ENCODE measurements around the gene PCDHGA12. TPM values are rescaled to one million over a fixed set of nuclear protein-coding genes. Genes with fewer than 3 reads are reported as not detected.
A peak's percentile ranks its signal among the peaks of the same experiment; 100 is the strongest.

The PCDHGA12 gene
- total and polyA plus RNA-seq, 8 donors: 0.12 to 7.4 (median 2.4) TPM; not detected in 1

DNA sequence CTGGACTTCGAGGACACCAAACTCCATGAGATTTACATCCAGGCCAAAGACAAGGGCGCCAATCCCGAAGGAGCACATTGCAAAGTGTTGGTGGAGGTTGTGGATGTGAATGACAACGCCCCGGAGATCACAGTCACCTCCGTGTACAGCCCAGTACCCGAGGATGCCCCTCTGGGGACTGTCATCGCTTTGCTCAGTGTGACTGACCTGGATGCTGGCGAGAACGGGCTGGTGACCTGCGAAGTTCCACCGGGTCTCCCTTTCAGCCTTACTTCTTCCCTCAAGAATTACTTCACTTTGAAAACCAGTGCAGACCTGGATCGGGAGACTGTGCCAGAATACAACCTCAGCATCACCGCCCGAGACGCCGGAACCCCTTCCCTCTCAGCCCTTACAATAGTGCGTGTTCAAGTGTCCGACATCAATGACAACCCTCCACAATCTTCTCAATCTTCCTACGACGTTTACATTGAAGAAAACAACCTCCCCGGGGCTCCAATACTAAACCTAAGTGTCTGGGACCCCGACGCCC is 46.8 kb downstream of the PCDHGA12 start:
- Histone ChIP-seq H3K4me1 (peaks cover 17 to 65% (median 53%) of the 10 kb centered on the region in 4 donors), H3K27ac (peak overlapping the region in 4 of 5 donors; percentile 82 to 92 (median 88)), H3K27me3 (peaks cover 0 to 41% (median 21%) of the 10 kb centered on the region in 3 donors), H3K9me3 (no peaks in the 10 kb centered on the region), H3K4me3 (peak overlapping the region; percentile 58 to 70 (median 64)), H3K36me3 (no peaks in the 10 kb centered on the region)
- intact Hi-C loops (cut with DNase I; ENCODE audit: low total_unique reads): loop anchor here (10.0 kb wide), 1 partner anchor 48 kb away; no protein-coding TSS in a partner anchor
- WGBS, 5 donors: 26 to 34% (median 28%) methylated on average over 16 to 24 of the region's 24 CpGs
- TF ChIP-seq POLR2AphosphoS5 (IDR thresholded peaks at IDR 0.05): no peak
- TF ChIP-seq, protein P1, sequence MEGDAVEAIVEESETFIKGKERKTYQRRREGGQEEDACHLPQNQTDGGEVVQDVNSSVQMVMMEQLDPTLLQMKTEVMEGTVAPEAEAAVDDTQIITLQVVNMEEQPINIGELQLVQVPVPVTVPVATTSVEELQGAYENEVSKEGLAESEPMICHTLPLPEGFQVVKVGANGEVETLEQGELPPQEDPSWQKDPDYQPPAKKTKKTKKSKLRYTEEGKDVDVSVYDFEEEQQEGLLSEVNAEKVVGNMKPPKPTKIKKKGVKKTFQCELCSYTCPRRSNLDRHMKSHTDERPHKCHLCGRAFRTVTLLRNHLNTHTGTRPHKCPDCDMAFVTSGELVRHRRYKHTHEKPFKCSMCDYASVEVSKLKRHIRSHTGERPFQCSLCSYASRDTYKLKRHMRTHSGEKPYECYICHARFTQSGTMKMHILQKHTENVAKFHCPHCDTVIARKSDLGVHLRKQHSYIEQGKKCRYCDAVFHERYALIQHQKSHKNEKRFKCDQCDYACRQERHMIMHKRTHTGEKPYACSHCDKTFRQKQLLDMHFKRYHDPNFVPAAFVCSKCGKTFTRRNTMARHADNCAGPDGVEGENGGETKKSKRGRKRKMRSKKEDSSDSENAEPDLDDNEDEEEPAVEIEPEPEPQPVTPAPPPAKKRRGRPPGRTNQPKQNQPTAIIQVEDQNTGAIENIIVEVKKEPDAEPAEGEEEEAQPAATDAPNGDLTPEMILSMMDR (IDR thresholded peaks at IDR 0.05): no peak
- TF ChIP-seq EP300 (IDR thresholded peaks at IDR 0.05): no peak
- TF ChIP-seq POLR2A (IDR thresholded peaks at IDR 0.05): no peak
- no peak for DNase-seq

DNA sequence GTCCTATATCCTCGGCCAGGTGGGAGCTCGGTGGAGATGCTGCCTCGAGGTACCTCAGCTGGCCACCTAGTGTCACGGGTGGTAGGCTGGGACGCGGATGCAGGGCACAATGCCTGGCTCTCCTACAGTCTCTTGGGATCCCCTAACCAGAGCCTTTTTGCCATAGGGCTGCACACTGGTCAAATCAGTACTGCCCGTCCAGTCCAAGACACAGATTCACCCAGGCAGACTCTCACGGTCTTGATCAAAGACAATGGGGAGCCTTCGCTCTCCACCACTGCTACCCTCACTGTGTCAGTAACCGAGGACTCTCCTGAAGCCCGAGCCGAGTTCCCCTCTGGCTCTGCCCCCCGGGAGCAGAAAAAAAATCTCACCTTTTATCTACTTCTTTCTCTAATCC is 47.5 kb downstream of the PCDHGA12 start:
- intact Hi-C loops (cut with DNase I; ENCODE audit: low total_unique reads): loop anchor here (10.0 kb wide), 1 partner anchor 47 kb away; no protein-coding TSS in a partner anchor
- H3K4me3 ChIP-seq: peak overlapping the region; percentile 58 to 70 (median 64)
- peaks cover 17 to 65% (median 53%) of the 10 kb centered on the region in 4 donors for H3K4me1 ChIP-seq
- no peak for TF ChIP-seq EP300 (IDR thresholded peaks at IDR 0.05)
- peaks cover 0 to 45% (median 21%) of the 10 kb centered on the region in 3 donors for H3K27me3 ChIP-seq
- H3K36me3 ChIP-seq: no peaks in the 10 kb centered on the region
- peak overlapping the region in 1 of 5 donors; percentile 92 for H3K27ac ChIP-seq
- WGBS, 5 donors: 30 to 54% (median 43%) methylated on average over 7 to 13 of the region's 13 CpGs
- no peak for DNase-seq
- no peaks in the 10 kb centered on the region for H3K9me3 ChIP-seq

DNA sequence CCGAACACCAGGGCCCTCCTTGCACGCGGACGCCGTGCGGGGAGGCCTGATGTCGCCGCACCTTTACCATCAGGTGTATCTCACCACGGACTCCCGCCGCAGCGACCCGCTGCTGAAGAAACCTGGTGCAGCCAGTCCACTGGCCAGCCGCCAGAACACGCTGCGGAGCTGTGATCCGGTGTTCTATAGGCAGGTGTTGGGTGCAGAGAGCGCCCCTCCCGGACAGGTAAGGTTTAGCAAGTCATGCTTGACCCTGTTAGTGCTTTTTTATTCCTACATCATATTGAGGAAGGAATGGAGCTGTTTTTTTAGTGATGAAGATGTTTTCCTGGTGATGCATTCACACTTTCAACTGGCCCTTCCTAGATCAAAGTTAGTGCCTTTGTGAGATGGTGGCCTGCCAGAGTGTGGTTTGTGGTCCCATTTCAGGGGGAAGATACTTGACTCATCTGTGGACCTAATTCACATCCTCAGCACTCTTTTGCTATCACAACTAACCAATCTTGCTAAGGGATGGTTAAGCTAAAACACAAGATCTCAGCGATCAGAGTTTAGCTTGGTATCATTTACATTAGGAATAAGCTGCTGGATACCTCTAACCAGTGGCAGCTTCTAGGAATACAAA is 48.1 kb downstream of the PCDHGA12 start:
- H3K36me3 ChIP-seq: no peaks in the 10 kb centered on the region
- WGBS, 5 donors: 11 to 37% (median 17%) methylated on average over 20 of the region's 20 CpGs
- DNase-seq: peak; percentile 88 to 91
- TF ChIP-seq POLR2A (IDR thresholded peaks at IDR 0.05): no peak
- TF ChIP-seq, protein P1 (IDR thresholded peaks at IDR 0.05): peak in 4 of 7 experiments; percentile 25 to 42 (median 32)
- no peak for TF ChIP-seq EP300 (IDR thresholded peaks at IDR 0.05)
- TF ChIP-seq POLR2AphosphoS5 (IDR thresholded peaks at IDR 0.05): peak in 1 of 3 donors; percentile 16
- H3K9me3 ChIP-seq: no peaks in the 10 kb centered on the region
- intact Hi-C loops (cut with DNase I; ENCODE audit: low total_unique reads): loop anchor here (10.0 kb wide), 1 partner anchor 46 kb away; no protein-coding TSS in a partner anchor
- no peak overlapping the region for H3K27ac ChIP-seq
- peaks cover 0 to 51% (median 21%) of the 10 kb centered on the region in 3 donors for H3K27me3 ChIP-seq
- peak overlapping the region; percentile 58 to 70 (median 64) for H3K4me3 ChIP-seq
- peaks cover 17 to 65% (median 53%) of the 10 kb centered on the region in 4 donors for H3K4me1 ChIP-seq

DNA sequence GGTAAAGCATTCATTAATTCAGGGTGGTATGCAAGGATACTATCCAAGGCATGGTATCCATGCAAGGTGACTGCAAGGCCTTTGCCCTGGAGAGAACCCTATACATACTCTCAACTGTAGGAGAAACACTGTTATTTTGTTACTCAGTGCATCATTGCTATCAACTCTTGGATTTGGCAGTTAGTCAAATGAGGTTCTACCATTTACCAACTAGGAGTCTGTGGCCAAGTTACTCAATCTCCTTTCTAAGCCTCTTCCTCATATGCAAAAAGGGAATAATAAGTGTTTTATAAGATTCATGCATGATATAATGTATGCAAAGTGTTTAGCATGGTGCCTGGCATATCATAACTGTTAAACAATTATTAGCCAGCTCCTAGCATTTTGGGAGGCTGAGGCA is 49.5 kb downstream of the PCDHGA12 start:
- Histone ChIP-seq H3K4me3 (peak overlapping the region in 2 of 4 donors; percentile 9 to 16), H3K27ac (no peak overlapping the region), H3K9me3 (no peaks in the 10 kb centered on the region), H3K36me3 (no peaks in the 10 kb centered on the region), H3K4me1 (peaks cover 26 to 77% (median 66%) of the 10 kb centered on the region in 4 donors), H3K27me3 (peaks cover 0 to 65% (median 25%) of the 10 kb centered on the region in 3 donors)
- TF ChIP-seq, protein P1 (IDR thresholded peaks at IDR 0.05): no peak
- no peak for TF ChIP-seq EP300 (IDR thresholded peaks at IDR 0.05)
- no peak for TF ChIP-seq POLR2AphosphoS5 (IDR thresholded peaks at IDR 0.05)
- TF ChIP-seq POLR2A (IDR thresholded peaks at IDR 0.05): no peak
- intact Hi-C loops (cut with DNase I; ENCODE audit: low total_unique reads): loop anchor here (10.0 kb wide), 1 partner anchor 45 kb away; no protein-coding TSS in a partner anchor
- no peak for DNase-seq

Other genes starting within 250 kb of the PCDHGA12 start
Only the 30 nearest of the 35 such genes appear.
- 10 to 100 TPM in 1 of 5 donors, 1 to 10 TPM in 2, under 1 TPM in 2; under 0.01 to 28.1 (median 3.1) TPM for gene PCDHB13, start 216.6 kb upstream of the PCDHGA12 start, total RNA-seq
- under 1 TPM in 2 of 3 donors, not detected in 1; 0.12 to 0.28 TPM for gene PCDHB13, start 216.6 kb upstream of the PCDHGA12 start, polyA plus RNA-seq
- 1 to 10 TPM in 4 of 5 donors, not detected in 1; 1.3 to 6.4 (median 3.6) TPM for gene PCDHB14, start 207.2 kb upstream of the PCDHGA12 start, total RNA-seq
- gene PCDHB14, start 207.2 kb upstream of the PCDHGA12 start, polyA plus RNA-seq: 1 to 10 TPM in 1 of 3 donors, under 1 TPM in 2; 0.31 to 1.1 (median 0.44) TPM
- gene PCDHB15, start 185.1 kb upstream of the PCDHGA12 start, total RNA-seq: 1 to 10 TPM in 2 of 5 donors, under 1 TPM in 1, not detected in 2; 0.58 to 6.6 (median 2.2) TPM
- 1 to 10 TPM in 1 of 3 donors, under 1 TPM in 2; 0.44 to 1.2 (median 0.73) TPM for gene PCDHB15, start 185.1 kb upstream of the PCDHGA12 start, polyA plus RNA-seq
- gene SLC25A2, start 126.5 kb upstream of the PCDHGA12 start, total RNA-seq: 1 to 10 TPM in 1 of 5 donors, under 1 TPM in 1, not detected in 3; 0.43 to 4.8 TPM
- not detected for gene SLC25A2, start 126.5 kb upstream of the PCDHGA12 start, polyA plus RNA-seq
- 10 to 100 TPM; 22.0 to 89.8 (median 36.5) TPM for gene TAF7, start 109.7 kb upstream of the PCDHGA12 start, total RNA-seq
- 10 to 100 TPM; 32.6 to 46.1 (median 43.5) TPM for gene TAF7, start 109.7 kb upstream of the PCDHGA12 start, polyA plus RNA-seq
- under 1 TPM in 1 of 5 donors, not detected in 4; 0.18 TPM for gene PCDHGA1, start 100.0 kb upstream of the PCDHGA12 start, total RNA-seq
- gene PCDHGA1, start 100.0 kb upstream of the PCDHGA12 start, polyA plus RNA-seq: under 1 TPM in 1 of 3 donors, not detected in 2; 0.13 TPM
- gene PCDHGA2, start 91.7 kb upstream of the PCDHGA12 start, total RNA-seq: 1 to 10 TPM; 1.2 to 3.5 (median 2.0) TPM
- gene PCDHGA2, start 91.7 kb upstream of the PCDHGA12 start, polyA plus RNA-seq: under 1 TPM; 0.06 to 0.31 (median 0.18) TPM
- gene PCDHGA3, start 86.7 kb upstream of the PCDHGA12 start, total RNA-seq: 1 to 10 TPM in 3 of 5 donors, under 1 TPM in 1, not detected in 1; 0.58 to 6.7 (median 1.4) TPM
- gene PCDHGA3, start 86.7 kb upstream of the PCDHGA12 start, polyA plus RNA-seq: under 1 TPM in 1 of 3 donors, not detected in 2; 0.08 TPM
- gene PCDHGB1, start 80.4 kb upstream of the PCDHGA12 start, total RNA-seq: 1 to 10 TPM in 1 of 5 donors, under 1 TPM in 3, not detected in 1; under 0.01 to 1.2 (median 0.68) TPM
- under 1 TPM in 1 of 3 donors, not detected in 2; 0.03 TPM for gene PCDHGB1, start 80.4 kb upstream of the PCDHGA12 start, polyA plus RNA-seq
- gene PCDHGA4, start 75.5 kb upstream of the PCDHGA12 start, total RNA-seq: 1 to 10 TPM in 4 of 5 donors, under 1 TPM in 1; 0.29 to 9.3 (median 2.4) TPM
- under 1 TPM in 1 of 3 donors, not detected in 2; 0.08 TPM for gene PCDHGA4, start 75.5 kb upstream of the PCDHGA12 start, polyA plus RNA-seq
- gene PCDHGB2, start 70.5 kb upstream of the PCDHGA12 start, total RNA-seq: 10 to 100 TPM in 1 of 5 donors, 1 to 10 TPM in 3, not detected in 1; 2.5 to 10.7 (median 8.1) TPM
- under 1 TPM in 1 of 3 donors, not detected in 2; 0.10 TPM for gene PCDHGB2, start 70.5 kb upstream of the PCDHGA12 start, polyA plus RNA-seq
- 1 to 10 TPM in 4 of 5 donors, not detected in 1; 2.3 to 6.7 (median 3.6) TPM for gene PCDHGA5, start 66.3 kb upstream of the PCDHGA12 start, total RNA-seq
- under 1 TPM in 1 of 3 donors, not detected in 2; 0.15 TPM for gene PCDHGA5, start 66.3 kb upstream of the PCDHGA12 start, polyA plus RNA-seq
- gene PCDHGB3, start 60.3 kb upstream of the PCDHGA12 start, total RNA-seq: 1 to 10 TPM in 4 of 5 donors, under 1 TPM in 1; 0.87 to 8.8 (median 3.8) TPM
- gene PCDHGB3, start 60.3 kb upstream of the PCDHGA12 start, polyA plus RNA-seq: under 1 TPM in 2 of 3 donors, not detected in 1; 0.06 to 0.08 TPM
- 1 to 10 TPM in 3 of 5 donors, under 1 TPM in 2; 0.29 to 4.4 (median 1.8) TPM for gene PCDHGA6, start 56.6 kb upstream of the PCDHGA12 start, total RNA-seq
- under 1 TPM in 2 of 3 donors, not detected in 1; 0.06 to 0.38 TPM for gene PCDHGA6, start 56.6 kb upstream of the PCDHGA12 start, polyA plus RNA-seq
- gene PCDHGA7, start 47.8 kb upstream of the PCDHGA12 start, total RNA-seq: 10 to 100 TPM in 1 of 5 donors, 1 to 10 TPM in 2, under 1 TPM in 1, not detected in 1; 0.87 to 29.0 (median 2.7) TPM
- under 1 TPM in 2 of 3 donors, not detected in 1; 0.06 to 0.30 TPM for gene PCDHGA7, start 47.8 kb upstream of the PCDHGA12 start, polyA plus RNA-seq
- 10 to 100 TPM in 1 of 5 donors, 1 to 10 TPM in 2, under 1 TPM in 2; 0.29 to 12.1 (median 1.2) TPM for gene PCDHGB4, start 42.8 kb upstream of the PCDHGA12 start, total RNA-seq
- under 1 TPM in 2 of 3 donors, not detected in 1; 0.12 to 0.45 TPM for gene PCDHGB4, start 42.8 kb upstream of the PCDHGA12 start, polyA plus RNA-seq
- gene PCDHGA8, start 37.9 kb upstream of the PCDHGA12 start, total RNA-seq: 10 to 100 TPM in 1 of 5 donors, 1 to 10 TPM in 2, under 1 TPM in 2; under 0.01 to 12.5 (median 1.2) TPM
- under 1 TPM in 2 of 3 donors, not detected in 1; 0.06 to 0.08 TPM for gene PCDHGA8, start 37.9 kb upstream of the PCDHGA12 start, polyA plus RNA-seq
- 10 to 100 TPM in 2 of 5 donors, 1 to 10 TPM in 3; 1.8 to 16.8 (median 4.2) TPM for gene PCDHGB5, start 32.6 kb upstream of the PCDHGA12 start, total RNA-seq
- under 1 TPM in 2 of 3 donors, not detected in 1; 0.35 to 0.75 TPM for gene PCDHGB5, start 32.6 kb upstream of the PCDHGA12 start, polyA plus RNA-seq
- 10 to 100 TPM in 1 of 5 donors, 1 to 10 TPM in 3, not detected in 1; 1.6 to 10.1 (median 3.2) TPM for gene PCDHGA9, start 27.7 kb upstream of the PCDHGA12 start, total RNA-seq
- gene PCDHGA9, start 27.7 kb upstream of the PCDHGA12 start, polyA plus RNA-seq: under 1 TPM in 2 of 3 donors, not detected in 1; 0.13 to 0.25 TPM
- 1 to 10 TPM in 3 of 5 donors, under 1 TPM in 1, not detected in 1; 0.29 to 6.2 (median 4.9) TPM for gene PCDHGB6, start 22.5 kb upstream of the PCDHGA12 start, total RNA-seq
- under 1 TPM in 2 of 3 donors, not detected in 1; 0.31 to 0.50 TPM for gene PCDHGB6, start 22.5 kb upstream of the PCDHGA12 start, polyA plus RNA-seq
- gene PCDHGA10, start 17.5 kb upstream of the PCDHGA12 start, total RNA-seq: 1 to 10 TPM in 3 of 5 donors, under 1 TPM in 1, not detected in 1; 0.89 to 7.0 (median 4.5) TPM
- under 1 TPM; 0.15 to 0.65 (median 0.44) TPM for gene PCDHGA10, start 17.5 kb upstream of the PCDHGA12 start, polyA plus RNA-seq
- gene PCDHGB7, start 12.8 kb upstream of the PCDHGA12 start, total RNA-seq: 10 to 100 TPM in 3 of 5 donors, 1 to 10 TPM in 2; 3.6 to 19.3 (median 16.8) TPM
- under 1 TPM; 0.56 to 0.61 (median 0.58) TPM for gene PCDHGB7, start 12.8 kb upstream of the PCDHGA12 start, polyA plus RNA-seq
- 10 to 100 TPM in 1 of 5 donors, 1 to 10 TPM in 3, under 1 TPM in 1; 0.45 to 15.2 (median 2.9) TPM for gene PCDHGA11, start 9.5 kb upstream of the PCDHGA12 start, total RNA-seq
- gene PCDHGA11, start 9.5 kb upstream of the PCDHGA12 start, polyA plus RNA-seq: under 1 TPM; 0.25 to 0.48 (median 0.31) TPM
- gene PCDHGC3, start 45.5 kb downstream of the PCDHGA12 start, total RNA-seq: 10 to 100 TPM in 4 of 5 donors, 1 to 10 TPM in 1; 7.6 to 35.8 (median 18.8) TPM
- gene PCDHGC3, start 45.5 kb downstream of the PCDHGA12 start, polyA plus RNA-seq: 10 to 100 TPM; 20.0 to 30.3 (median 29.1) TPM
- 10 to 100 TPM in 1 of 5 donors, 1 to 10 TPM in 2, under 1 TPM in 1, not detected in 1; 0.87 to 15.4 (median 5.0) TPM for gene PCDHGC4, start 54.5 kb downstream of the PCDHGA12 start, total RNA-seq
- not detected for gene PCDHGC4, start 54.5 kb downstream of the PCDHGA12 start, polyA plus RNA-seq
- 1 to 10 TPM in 3 of 5 donors, not detected in 2; 2.0 to 3.5 (median 2.7) TPM for gene PCDHGC5, start 58.6 kb downstream of the PCDHGA12 start, total RNA-seq
- gene PCDHGC5, start 58.6 kb downstream of the PCDHGA12 start, polyA plus RNA-seq: under 1 TPM in 2 of 3 donors, not detected in 1; 0.08 to 0.12 TPM
- gene DIAPH1, start 188.5 kb downstream of the PCDHGA12 start, total RNA-seq: 100 to 1,000 TPM in 1 of 5 donors, 10 to 100 TPM in 4; 18.0 to 181 (median 77.0) TPM
- gene DIAPH1, start 188.5 kb downstream of the PCDHGA12 start, polyA plus RNA-seq: 10 to 100 TPM; 41.4 to 98.1 (median 76.1) TPM
- 10 to 100 TPM; 37.1 to 64.3 (median 48.4) TPM for gene HDAC3, start 206.3 kb downstream of the PCDHGA12 start, total RNA-seq
- gene HDAC3, start 206.3 kb downstream of the PCDHGA12 start, polyA plus RNA-seq: 10 to 100 TPM; 34.7 to 51.8 (median 36.2) TPM
- gene RELL2, start 206.5 kb downstream of the PCDHGA12 start, total RNA-seq: 1 to 10 TPM in 3 of 5 donors, under 1 TPM in 1, not detected in 1; 0.45 to 2.2 (median 1.1) TPM
- 1 to 10 TPM in 2 of 3 donors, under 1 TPM in 1; 0.61 to 4.9 (median 1.8) TPM for gene RELL2, start 206.5 kb downstream of the PCDHGA12 start, polyA plus RNA-seq
- gene FCHSD1, start 220.9 kb downstream of the PCDHGA12 start, total RNA-seq: 10 to 100 TPM; 12.3 to 66.5 (median 28.0) TPM
- gene FCHSD1, start 220.9 kb downstream of the PCDHGA12 start, polyA plus RNA-seq: 1 to 10 TPM; 5.0 to 9.9 (median 9.0) TPM